HG03439 (cell line): ENCODE measurements around the gene PRKAG2.

Experiments
- ATAC-seq: cut with Tn5 transposase; IDR thresholded peaks from one replicate; pipeline ENCODE4 v1.9.1; 2021; ENCODE audit warnings: mild to moderate bottlenecking, moderate library complexity; ENCODE audit not compliant: unreplicated experiment

The PRKAG2 gene

GRCh38 chr7:151732292-151732691 lies 144.6 kb downstream of the PRKAG2 start:
- no peak for ATAC-seq

DNA sequence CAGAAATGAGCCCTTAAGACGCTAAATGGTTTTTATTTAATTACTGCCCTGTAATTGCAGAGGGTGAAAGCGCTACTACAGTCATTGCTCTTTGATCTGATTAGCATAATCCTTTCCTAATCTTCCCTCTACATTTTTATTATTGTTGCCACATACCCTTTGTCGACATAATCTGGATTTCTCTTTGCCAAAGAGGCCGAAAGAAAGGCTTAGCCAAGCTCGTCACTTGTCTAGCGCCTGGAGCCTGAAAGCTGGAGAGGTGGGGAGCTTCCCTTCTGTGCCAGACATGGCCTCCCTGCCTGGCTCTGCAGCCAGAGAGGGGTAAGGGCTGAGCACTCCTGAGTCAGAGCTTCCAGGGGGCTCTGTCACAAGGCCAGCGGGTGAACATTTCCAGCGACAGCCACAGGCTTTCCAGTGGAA lies 145.9 kb downstream of the PRKAG2 start:
- no peak for ATAC-seq

- ATAC-seq, result no peak
Measured at GRCh38 chr7:151730591-151730990, 146.3 kb downstream of the PRKAG2 start.

DNA sequence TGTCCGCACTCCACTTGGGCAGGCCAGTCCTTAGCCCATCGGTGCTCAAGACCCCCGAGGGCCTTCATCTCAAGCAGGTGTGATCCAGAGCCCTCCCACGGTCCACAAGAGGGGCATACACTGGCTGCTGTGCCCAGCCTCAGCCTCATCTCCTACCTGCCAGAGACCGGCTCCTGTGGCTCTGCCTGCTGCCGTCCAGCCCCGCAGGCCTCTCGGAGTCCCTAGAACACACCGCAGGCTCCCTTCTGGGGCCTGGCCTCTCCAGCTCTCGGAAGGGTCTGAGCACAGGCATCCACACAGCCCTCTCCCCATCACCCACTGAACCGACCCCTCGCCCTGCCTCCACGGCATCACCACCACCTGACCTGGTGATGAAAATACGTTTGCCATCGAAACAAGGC lies 147.4 kb downstream of the PRKAG2 start:
- no peak for ATAC-seq

DNA sequence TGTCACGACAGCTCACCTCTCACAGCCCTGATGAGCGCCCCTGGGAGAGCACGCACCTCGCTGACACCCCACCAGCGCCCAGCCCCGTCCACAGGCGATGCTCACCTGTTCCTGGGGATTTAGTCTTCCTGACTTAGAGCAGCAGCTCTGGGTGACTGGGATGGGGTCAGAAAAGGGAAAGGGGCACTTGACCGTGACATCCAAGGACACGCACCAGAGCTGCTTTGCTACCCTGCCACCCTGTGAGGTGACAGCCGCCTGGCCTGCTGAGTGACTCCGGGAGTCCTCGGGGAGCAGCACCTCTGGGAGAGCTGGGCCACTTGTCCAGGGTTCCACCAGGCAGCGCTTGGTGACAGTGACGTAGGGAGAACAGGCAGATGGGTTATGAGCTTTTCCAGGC lies 148.2 kb downstream of the PRKAG2 start:
- no peak for ATAC-seq

DNA sequence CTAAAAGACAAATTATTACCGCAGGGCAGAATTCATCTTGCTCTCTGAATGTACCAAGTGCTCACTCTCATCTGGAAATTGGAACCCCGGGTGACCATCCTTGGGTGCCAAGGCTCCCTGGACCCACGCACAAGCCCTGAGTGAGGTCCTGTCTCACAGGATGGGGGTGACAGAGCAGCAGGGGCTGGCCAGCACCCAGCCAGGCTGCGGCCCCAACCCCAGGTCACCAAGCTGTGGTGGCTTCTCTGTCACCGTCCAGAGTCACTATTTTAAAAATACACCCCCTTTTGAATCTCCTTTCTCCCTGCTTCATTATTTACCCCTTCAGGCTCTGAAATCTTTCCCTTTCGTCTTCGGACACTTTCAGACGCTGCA lies 148.6 kb downstream of the PRKAG2 start:
- no peak for ATAC-seq

- ATAC-seq, result peak; percentile 74
Measured at GRCh38 chr7:151727579-151728285, 149.2 kb downstream of the PRKAG2 start.

- ATAC-seq, result no peak
Measured at GRCh38 chr7:151726652-151727578, 150.0 kb downstream of the PRKAG2 start.

GRCh38 chr7:151725844-151726651 lies 150.9 kb downstream of the PRKAG2 start:
- ATAC-seq, result no peak

GRCh38 chr7:151724920-151725584 lies 151.9 kb downstream of the PRKAG2 start:
- ATAC-seq, result no peak

DNA sequence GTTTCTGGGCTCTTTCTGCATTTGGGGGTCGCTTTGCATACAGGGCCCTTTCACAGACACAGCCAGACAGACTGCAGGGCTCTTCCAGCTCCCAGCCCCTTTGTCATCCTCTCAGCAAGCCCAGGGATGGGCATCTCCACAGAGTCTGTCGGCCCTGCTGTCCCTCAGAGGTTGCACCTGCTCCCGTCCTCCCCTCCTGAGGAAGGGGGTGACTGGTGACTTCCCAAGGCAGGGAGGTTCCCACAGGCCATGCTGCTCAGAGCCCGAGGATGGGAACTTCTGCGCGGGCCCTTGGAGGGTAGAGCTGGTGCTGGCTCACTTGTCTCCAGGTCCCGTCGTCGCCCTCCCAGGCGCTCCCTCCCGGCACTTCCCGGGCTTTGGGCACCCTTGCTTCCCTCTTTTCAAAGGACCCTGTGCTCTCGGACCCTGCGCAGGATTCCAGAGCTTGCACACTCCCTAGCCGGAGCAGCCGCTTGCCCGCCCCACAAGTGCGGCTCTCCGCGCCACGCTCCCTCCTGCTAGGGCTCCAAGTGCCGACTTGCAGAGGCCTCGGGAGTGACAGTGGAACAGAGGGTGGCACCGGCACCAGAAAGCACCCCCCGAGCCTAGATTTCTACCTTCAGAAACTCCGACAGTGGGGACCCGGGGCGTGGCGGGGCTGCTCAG lies 152.5 kb downstream of the PRKAG2 start:
- no peak for ATAC-seq

GRCh38 chr7:151723321-151723720 lies 153.6 kb downstream of the PRKAG2 start:
- ATAC-seq, result no peak

DNA sequence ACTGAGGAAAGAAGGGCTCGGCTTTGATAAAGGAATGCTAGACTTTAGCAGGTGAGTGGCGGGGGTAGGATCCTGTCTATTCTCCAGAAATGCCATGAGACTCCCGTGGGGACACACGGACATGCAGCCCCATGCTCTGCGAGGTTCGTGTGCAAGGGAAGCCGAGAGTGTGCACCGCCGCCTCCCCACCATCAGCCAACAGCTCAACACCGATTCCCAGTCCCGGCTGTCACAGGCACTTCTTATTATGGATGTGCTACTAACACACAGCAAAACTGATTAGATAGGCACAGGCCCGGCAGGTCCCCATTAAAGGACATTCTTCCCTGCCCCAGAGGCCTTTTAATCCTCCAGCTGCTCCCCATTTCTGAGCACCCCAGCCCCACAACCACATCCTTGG lies 154.4 kb downstream of the PRKAG2 start:
- no peak for ATAC-seq

- no peak for ATAC-seq
Measured at GRCh38 chr7:151721694-151722093, 155.2 kb downstream of the PRKAG2 start.

DNA sequence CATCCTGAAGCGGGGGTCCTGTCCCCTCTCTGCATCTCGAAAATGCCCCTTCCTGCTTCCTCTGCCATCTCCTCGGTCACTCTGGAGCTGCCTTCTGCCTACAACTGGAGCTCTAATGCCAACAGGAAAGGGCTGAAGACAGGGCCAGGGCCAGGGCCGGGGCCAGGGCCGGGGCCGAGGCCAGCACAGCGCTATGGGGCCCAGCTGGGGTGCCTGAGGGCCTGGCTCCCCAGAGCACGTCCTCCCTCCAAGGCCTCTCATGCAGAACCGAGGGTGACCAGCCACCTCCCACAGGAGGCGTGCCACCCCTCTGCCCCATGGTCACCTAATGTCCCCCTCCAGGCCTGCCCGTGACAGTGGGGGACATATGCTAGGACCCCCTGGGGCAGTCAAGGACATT lies 155.7 kb downstream of the PRKAG2 start:
- no peak for ATAC-seq

DNA sequence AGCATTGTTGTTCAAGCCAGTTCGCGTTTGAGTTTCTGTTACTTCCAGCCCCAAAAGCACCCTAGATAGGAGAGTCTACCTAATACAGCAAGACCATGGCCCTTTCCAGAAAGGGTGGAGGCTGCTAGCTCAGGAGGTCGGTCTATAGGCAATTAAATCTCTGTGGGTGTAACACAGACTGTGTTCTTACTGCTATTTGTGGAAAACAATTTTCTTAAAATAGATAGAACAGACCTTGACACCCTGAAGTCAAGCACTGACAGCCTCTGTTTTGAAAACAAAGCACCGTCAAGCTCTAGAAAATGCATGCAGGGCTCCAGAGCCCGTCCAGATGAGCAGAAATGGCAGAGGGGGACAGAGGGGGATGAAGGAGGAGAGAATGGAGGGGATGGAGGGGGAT lies 156.6 kb downstream of the PRKAG2 start:
- ATAC-seq, result no peak

DNA sequence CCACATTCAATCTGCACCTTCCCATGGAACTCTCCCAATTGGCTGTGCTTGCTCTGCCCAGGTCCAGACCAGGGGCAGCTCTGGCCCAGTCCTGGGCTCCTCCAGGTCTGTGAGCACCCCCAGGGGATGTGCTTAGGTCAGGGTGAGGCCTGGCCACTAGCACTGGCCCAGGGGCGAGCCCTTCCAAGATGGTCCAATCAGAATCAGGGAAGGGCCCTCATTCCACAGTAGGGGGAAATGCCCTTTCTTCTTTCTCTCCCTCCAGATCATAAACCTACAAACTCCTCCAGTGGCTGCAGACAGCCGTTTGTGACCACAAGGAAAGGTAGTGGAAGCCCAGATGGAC lies 157.0 kb downstream of the PRKAG2 start:
- ATAC-seq, result no peak

DNA sequence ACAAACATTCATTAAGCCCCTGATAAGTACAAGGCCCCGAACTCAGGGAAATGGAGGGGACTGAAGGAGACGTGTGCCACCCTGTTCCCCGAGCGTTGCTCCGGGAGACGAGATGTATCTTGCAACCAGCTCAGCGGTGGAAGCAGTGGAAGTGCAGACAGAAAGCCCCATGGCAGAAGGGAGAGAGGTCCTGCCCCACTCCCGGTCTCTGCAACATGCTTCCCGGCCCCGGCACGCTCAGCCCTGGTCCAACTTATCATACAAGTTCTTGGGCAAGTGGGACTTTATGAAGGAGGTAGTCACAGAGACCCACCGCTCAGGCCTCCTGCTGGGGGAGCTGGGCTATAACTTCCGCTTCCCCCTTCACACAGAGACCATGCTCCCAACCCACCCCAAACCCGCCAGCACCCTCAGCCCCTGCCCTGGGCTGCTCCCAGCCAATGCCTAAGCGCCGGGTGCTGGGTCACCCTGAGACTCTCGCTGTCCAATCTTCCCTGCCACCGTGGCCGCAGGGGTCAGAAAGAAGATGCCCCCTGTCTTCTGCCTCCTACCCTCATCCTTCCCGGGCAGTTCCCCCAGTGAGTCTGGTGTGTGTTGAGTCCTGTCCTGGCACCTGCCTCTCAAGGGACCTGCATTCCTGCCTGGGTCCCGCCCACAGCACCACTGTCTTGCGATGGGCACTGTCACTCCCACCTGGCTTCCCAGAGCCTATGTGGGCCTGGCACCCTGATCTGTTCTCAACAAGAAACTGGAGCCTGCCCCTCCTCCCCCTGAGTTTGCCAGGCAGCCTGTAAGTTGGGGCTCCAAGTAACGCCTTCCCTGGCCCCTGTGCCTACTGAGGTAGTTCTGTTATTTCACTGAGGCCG lies 157.7 kb downstream of the PRKAG2 start:
- ATAC-seq, result no peak

DNA sequence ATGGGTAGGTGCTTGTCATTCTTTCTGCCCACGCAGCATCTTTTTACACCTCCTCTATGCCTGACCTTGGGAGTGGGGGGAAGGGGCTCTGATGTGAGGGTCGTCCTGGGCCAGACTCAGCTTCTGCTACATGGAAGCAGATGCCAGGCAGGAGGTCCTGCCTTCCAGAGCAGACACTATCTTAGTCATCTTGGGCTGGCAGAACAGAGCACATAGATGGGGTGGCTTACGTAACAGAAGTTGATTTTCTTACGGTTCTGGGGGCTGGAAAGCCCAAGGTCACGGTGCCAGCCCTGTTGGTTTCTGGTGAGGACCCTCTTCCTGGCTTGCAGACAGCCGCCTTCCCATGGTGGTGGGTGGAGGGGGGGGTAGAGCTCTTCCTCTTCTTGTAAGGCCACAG lies 159.0 kb downstream of the PRKAG2 start:
- ATAC-seq, result no peak
